ENCODE results near the gene CRYAA. TPM values are rescaled to one million over a fixed set of nuclear protein-coding genes. Genes with fewer than 3 reads are reported as not detected.
A peak's percentile ranks its signal among the peaks of the same experiment; 100 is the strongest.

Gene CRYAA
- total and polyA plus RNA-seq, 7 donors: not detected

DNA sequence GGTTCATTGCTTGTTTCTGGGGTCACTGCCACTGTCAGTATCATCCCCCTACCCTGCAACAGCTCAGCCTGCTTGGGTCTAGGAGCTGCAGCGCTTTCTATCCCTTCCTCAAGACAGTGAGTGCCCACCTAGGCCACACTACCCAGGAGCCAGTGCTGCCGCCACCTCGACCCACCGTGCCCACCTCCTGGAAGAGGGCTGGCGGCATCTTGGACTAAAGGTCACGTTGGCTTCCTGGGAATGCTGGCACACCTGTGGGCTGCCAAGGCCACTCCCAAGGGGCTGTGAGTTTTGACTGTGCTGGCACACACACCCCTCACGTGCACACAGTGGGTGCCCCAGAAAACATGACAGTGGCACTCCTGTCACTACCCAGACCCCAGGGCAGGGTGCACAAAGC lies 22.1 kb downstream of the CRYAA start:
- H3K27ac ChIP-seq: no peak overlapping the region
- peak; percentile 45 for DNase-seq
- WGBS, 2 donors: 45 to 78% methylated on average over 7 of the region's 7 CpGs
- no peak overlapping the region for H3K4me3 ChIP-seq
- H3K9me3 ChIP-seq: no peaks in the 10 kb centered on the region
- peaks cover 0 to 15% (median 8%) of the 10 kb centered on the region in 3 donors for H3K27me3 ChIP-seq
- intact Hi-C loops (cut with DNase I): no loop called here
- H3K36me3 ChIP-seq: no peaks in the 10 kb centered on the region
- TF ChIP-seq POLR2AphosphoS5 (IDR thresholded peaks at IDR 0.05): no peak
- TF ChIP-seq CTCF (IDR thresholded peaks at IDR 0.05): no peak
- TF ChIP-seq EP300 (IDR thresholded peaks at IDR 0.05): no peak
- no peak for TF ChIP-seq POLR2A (IDR thresholded peaks at IDR 0.05)
- no peaks in the 10 kb centered on the region for H3K4me1 ChIP-seq

DNA sequence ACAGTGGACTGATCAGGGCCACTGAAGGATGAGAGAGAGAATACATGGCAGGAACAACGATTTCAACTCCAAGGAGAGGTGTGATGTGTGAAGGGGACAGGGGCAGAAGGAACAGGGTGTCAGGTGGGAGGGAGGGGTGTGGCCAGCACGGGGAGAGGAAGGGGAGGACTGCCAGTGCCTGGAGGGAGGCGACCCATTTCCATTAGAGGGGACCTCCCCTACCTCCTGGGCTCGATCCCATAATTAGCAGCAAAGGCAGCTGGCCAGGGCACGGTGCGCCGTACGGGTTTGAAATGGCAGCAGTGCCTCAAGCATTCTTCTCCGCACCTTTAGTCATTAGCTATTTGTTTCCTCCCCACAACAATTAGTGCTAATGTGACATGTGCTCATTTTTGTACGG lies 22.7 kb downstream of the CRYAA start:
- Histone ChIP-seq H3K27me3 (peaks cover 0 to 15% (median 8%) of the 10 kb centered on the region in 3 donors), H3K9me3 (no peaks in the 10 kb centered on the region), H3K4me1 (no peaks in the 10 kb centered on the region), H3K36me3 (no peaks in the 10 kb centered on the region), H3K27ac (no peak overlapping the region), H3K4me3 (no peak overlapping the region)
- DNase-seq: peak; percentile 12
- no peak for TF ChIP-seq POLR2AphosphoS5 (IDR thresholded peaks at IDR 0.05)
- TF ChIP-seq EP300 (IDR thresholded peaks at IDR 0.05): no peak
- no peak for TF ChIP-seq CTCF (IDR thresholded peaks at IDR 0.05)
- no peak for TF ChIP-seq POLR2A (IDR thresholded peaks at IDR 0.05)
- intact Hi-C loops (cut with DNase I): no loop called here
- 76 to 84% methylated on average over 10 of the region's 10 CpGs for WGBS, 2 donors

GRCh38 chr21:43191971-43192370 lies 23.2 kb downstream of the CRYAA start:
- Histone ChIP-seq H3K9me3 (no peaks in the 10 kb centered on the region), H3K27ac (no peak overlapping the region), H3K27me3 (peaks cover 0 to 15% (median 8%) of the 10 kb centered on the region in 3 donors), H3K36me3 (no peaks in the 10 kb centered on the region), H3K4me3 (no peak overlapping the region), H3K4me1 (no peaks in the 10 kb centered on the region)
- TF ChIP-seq EP300 (IDR thresholded peaks at IDR 0.05): no peak
- TF ChIP-seq POLR2AphosphoS5 (IDR thresholded peaks at IDR 0.05): no peak
- TF ChIP-seq CTCF (IDR thresholded peaks at IDR 0.05): no peak
- no peak for TF ChIP-seq POLR2A (IDR thresholded peaks at IDR 0.05)
- peak; percentile 26 for DNase-seq
- WGBS, 2 donors: 93 to 95% methylated on average over 7 of the region's 7 CpGs
- intact Hi-C loops (cut with DNase I): no loop called here

GRCh38 chr21:43192501-43193081 lies 23.8 kb downstream of the CRYAA start:
- Histone ChIP-seq H3K4me3 (no peak overlapping the region), H3K27ac (no peak overlapping the region), H3K36me3 (no peaks in the 10 kb centered on the region), H3K27me3 (peaks cover 0 to 15% (median 8%) of the 10 kb centered on the region in 3 donors), H3K9me3 (no peaks in the 10 kb centered on the region), H3K4me1 (peaks cover 0 to 3% (median 0%) of the 10 kb centered on the region in 4 donors)
- WGBS, 2 donors: 81 to 92% methylated on average over 8 of the region's 8 CpGs
- intact Hi-C loops (cut with DNase I): no loop called here
- TF ChIP-seq POLR2AphosphoS5 (IDR thresholded peaks at IDR 0.05): no peak
- TF ChIP-seq POLR2A (IDR thresholded peaks at IDR 0.05): no peak
- no peak for TF ChIP-seq CTCF (IDR thresholded peaks at IDR 0.05)
- TF ChIP-seq EP300 (IDR thresholded peaks at IDR 0.05): no peak
- peak; percentile 39 for DNase-seq

Measured in sigmoid colon (tissue), 7 donors.